ENCODE data around the gene B3GNT9. TPM values are rescaled to one million over a fixed set of nuclear protein-coding genes. Genes with fewer than 3 reads are reported as not detected.

The B3GNT9 gene
- total and polyA plus RNA-seq, 2 donors from 2014 or later: 12.1 to 16.7 TPM

GRCh38 chr16:67108489-67108888 is 42.3 kb downstream of the B3GNT9 start:
- intact Hi-C loops (cut with DNase I): no loop called here
- Histone ChIP-seq H3K9ac (ENCODE audit: low read length in 3 of 3) (no peak overlapping the region), H3K4me3 (ENCODE audit: low read length in 3 of 3) (no peak overlapping the region), H3K4me1 (ENCODE audit: control insufficient read depth in 2 of 3, insufficient read depth in 2 of 3, low read depth in 1 of 3, low read length in 3 of 3) (peaks cover 0 to 27% (median 20%) of the 10 kb centered on the region in 3 donors), H3K27me3 (ENCODE audit: control insufficient read depth, insufficient read depth, low read length) (no peaks in the 10 kb centered on the region), H3K27ac (ENCODE audit: low read depth in 2 of 2, low read length in 2 of 2) (no peak overlapping the region), H3K9me3 (ENCODE audit: control insufficient read depth in 2 of 3, insufficient read depth in 1 of 3, low read length in 3 of 3) (no peaks in the 10 kb centered on the region), H3K36me3 (ENCODE audit: control insufficient read depth in 2 of 3, insufficient read depth in 3 of 3, low read length in 3 of 3) (no peaks in the 10 kb centered on the region)
- no peak for FAIRE-seq
- DNase-seq: no peak
- no peak for TF ChIP-seq CTCF (IDR thresholded peaks at IDR 0.05; ENCODE audit: borderline replicate concordance, extremely low read depth, insufficient read depth)

GRCh38 chr16:67105881-67106280 is 44.9 kb downstream of the B3GNT9 start:
- Histone ChIP-seq H3K27me3 (ENCODE audit: control insufficient read depth, insufficient read depth, low read length) (no peaks in the 10 kb centered on the region), H3K9me3 (ENCODE audit: control insufficient read depth in 2 of 3, insufficient read depth in 1 of 3, low read length in 3 of 3) (no peaks in the 10 kb centered on the region), H3K36me3 (ENCODE audit: control insufficient read depth in 2 of 3, insufficient read depth in 3 of 3, low read length in 3 of 3) (no peaks in the 10 kb centered on the region), H3K9ac (ENCODE audit: low read length in 3 of 3) (peak overlapping the region in 1 of 3 donors; percentile 9), H3K27ac (ENCODE audit: low read depth in 2 of 2, low read length in 2 of 2) (peak overlapping the region; percentile 7 to 89), H3K4me1 (ENCODE audit: control insufficient read depth in 2 of 3, insufficient read depth in 2 of 3, low read depth in 1 of 3, low read length in 3 of 3) (peaks cover 0 to 19% (median 14%) of the 10 kb centered on the region in 3 donors), H3K4me3 (ENCODE audit: low read length in 3 of 3) (no peak overlapping the region)
- intact Hi-C loops (cut with DNase I): no loop called here
- FAIRE-seq (peak; percentile 29), DNase-seq (no peak)
- no peak for TF ChIP-seq CTCF (IDR thresholded peaks at IDR 0.05; ENCODE audit: borderline replicate concordance, extremely low read depth, insufficient read depth)

- intact Hi-C loops (cut with DNase I): no loop called here
- Histone ChIP-seq H3K27me3 (ENCODE audit: control insufficient read depth, insufficient read depth, low read length) (no peaks in the 10 kb centered on the region), H3K36me3 (ENCODE audit: control insufficient read depth in 2 of 3, insufficient read depth in 3 of 3, low read length in 3 of 3) (no peaks in the 10 kb centered on the region), H3K9me3 (ENCODE audit: control insufficient read depth in 2 of 3, insufficient read depth in 1 of 3, low read length in 3 of 3) (no peaks in the 10 kb centered on the region), H3K4me3 (ENCODE audit: low read length in 3 of 3) (no peak overlapping the region), H3K9ac (ENCODE audit: low read length in 3 of 3) (no peak overlapping the region), H3K4me1 (ENCODE audit: control insufficient read depth in 2 of 3, insufficient read depth in 2 of 3, low read depth in 1 of 3, low read length in 3 of 3) (peaks cover 0 to 16% (median 14%) of the 10 kb centered on the region in 3 donors), H3K27ac (ENCODE audit: low read depth in 2 of 2, low read length in 2 of 2) (peak overlapping the region in 1 of 2 donors; percentile 69)
- no peak for TF ChIP-seq CTCF (IDR thresholded peaks at IDR 0.05; ENCODE audit: borderline replicate concordance, extremely low read depth, insufficient read depth)
- DNase-seq (no peak), FAIRE-seq (no peak)
Measured at GRCh38 chr16:67105246-67105645, 45.6 kb downstream of the B3GNT9 start.

- H3K27ac ChIP-seq (ENCODE audit: low read depth in 2 of 2, low read length in 2 of 2): peak overlapping the region in 1 of 2 donors; percentile 69
- H3K4me1 ChIP-seq (ENCODE audit: control insufficient read depth in 2 of 3, insufficient read depth in 2 of 3, low read depth in 1 of 3, low read length in 3 of 3): peaks cover 0 to 16% (median 14%) of the 10 kb centered on the region in 3 donors
Measured at GRCh38 chr16:67104845-67105244, 46.0 kb downstream of the B3GNT9 start.

More at GRCh38 chr16:67104845-67105244, 46.0 kb downstream of the B3GNT9 start:
- H3K9me3 ChIP-seq (ENCODE audit: control insufficient read depth in 2 of 3, insufficient read depth in 1 of 3, low read length in 3 of 3): no peaks in the 10 kb centered on the region
- no peak for TF ChIP-seq CTCF (IDR thresholded peaks at IDR 0.05; ENCODE audit: borderline replicate concordance, extremely low read depth, insufficient read depth)
- H3K9ac ChIP-seq (ENCODE audit: low read length in 3 of 3): no peak overlapping the region
- FAIRE-seq: no peak
- intact Hi-C loops (cut with DNase I): no loop called here
- no peak overlapping the region for H3K4me3 ChIP-seq (ENCODE audit: low read length in 3 of 3)
- no peaks in the 10 kb centered on the region for H3K36me3 ChIP-seq (ENCODE audit: control insufficient read depth in 2 of 3, insufficient read depth in 3 of 3, low read length in 3 of 3)
- no peak for DNase-seq
- H3K27me3 ChIP-seq (ENCODE audit: control insufficient read depth, insufficient read depth, low read length): no peaks in the 10 kb centered on the region

Data from kidney (tissue), 14 donors.